Stimulated activated CD4-positive, alpha-beta T cell treated with anti-CD3 and anti-CD28 coated beads, Interleukin-12 subunit alpha, Interleukin-12 subunit beta, amount 100 ng/mL, for 24 hours (primary cell): ENCODE data around the gene PARN.
"Not testable (repeated sequence)": the region's sequence is repeated elsewhere in the genome, so short reads cannot be mapped to it uniquely, and the experiment has no call there.

Source experiments
- DNase-seq, 2 experiments: peaks; one replicate each; pipeline ENCODE4 v3.0.0-alpha.2; 2020; ENCODE audit warnings: low read depth in 2 of 2

Gene PARN

GRCh38 chr16:14574698-14575415 is 55.2 kb downstream of the PARN start:
- not testable (repeated sequence) for DNase-seq

- no peak for DNase-seq
These were observed 57.5 kb downstream of the PARN start for GRCh38 chr16:14572535-14572934.

GRCh38 chr16:14569213-14569612 is 60.8 kb downstream of the PARN start:
- no peak for DNase-seq

GRCh38 chr16:14566599-14566998 is 63.5 kb downstream of the PARN start:
- no peak for DNase-seq

- DNase-seq, result no peak
These were observed 64.4 kb downstream of the PARN start for GRCh38 chr16:14565688-14566025.

- DNase-seq, result no peak
These were observed 65.0 kb downstream of the PARN start for GRCh38 chr16:14564861-14565687.

GRCh38 chr16:14564323-14564722 is 65.7 kb downstream of the PARN start:
- no peak for DNase-seq

- no peak for DNase-seq
These were observed 67.2 kb downstream of the PARN start for GRCh38 chr16:14562691-14563491.

- no peak for DNase-seq
These were observed 69.5 kb downstream of the PARN start for GRCh38 chr16:14560523-14560922.

- DNase-seq, result no peak
These were observed 70.2 kb downstream of the PARN start for GRCh38 chr16:14559809-14560241.

- DNase-seq, result no peak
These were observed 76.6 kb downstream of the PARN start for GRCh38 chr16:14553447-14553846.

GRCh38 chr16:14549789-14550153 is 80.3 kb downstream of the PARN start:
- no peak for DNase-seq

GRCh38 chr16:14548933-14549788 is 80.9 kb downstream of the PARN start:
- no peak for DNase-seq

GRCh38 chr16:14545346-14545884 is 84.6 kb downstream of the PARN start:
- no peak for DNase-seq

- not testable (repeated sequence) for DNase-seq
These were observed 85.2 kb downstream of the PARN start for GRCh38 chr16:14544846-14545245.

GRCh38 chr16:14539631-14540030 is 90.4 kb downstream of the PARN start:
- DNase-seq, result no peak

- DNase-seq, result no peak
These were observed 90.9 kb downstream of the PARN start for GRCh38 chr16:14539156-14539555.

- no peak for DNase-seq
These were observed 91.5 kb downstream of the PARN start for GRCh38 chr16:14538604-14539003.

- DNase-seq, result no peak
These were observed 98.4 kb downstream of the PARN start for GRCh38 chr16:14531613-14532012.

GRCh38 chr16:14531101-14531500 is 99.0 kb downstream of the PARN start:
- DNase-seq, result no peak

GRCh38 chr16:14530046-14530445 is 100.0 kb downstream of the PARN start:
- no peak for DNase-seq
